Embryonic facial prominence (tissue), 1 donor: ENCODE data around the gene GALK2.
"Not testable (repeated sequence)": the region's sequence is repeated elsewhere in the genome, so short reads cannot be mapped to it uniquely, and the experiment has no call there.

ENCODE experiments used
- DNase-seq: peaks from one replicate; pipeline ENCODE4 v3.0.0-alpha.2; 2016; ENCODE audit errors: extremely low spot score

GALK2 gene

GRCh38 chr15:49339656-49340055 is 169.6 kb downstream of the GALK2 start:
- DNase-seq: no peak

- no peak for DNase-seq
Measured at GRCh38 chr15:49343546-49343945, 173.5 kb downstream of the GALK2 start.

- DNase-seq: not testable (repeated sequence)
Measured at GRCh38 chr15:49354439-49354838, 184.4 kb downstream of the GALK2 start.

GRCh38 chr15:49361370-49361769 is 191.3 kb downstream of the GALK2 start:
- DNase-seq: no peak

GRCh38 chr15:49366496-49366895 is 196.4 kb downstream of the GALK2 start:
- no peak for DNase-seq

- no peak for DNase-seq
Measured at GRCh38 chr15:49370782-49371181, 200.7 kb downstream of the GALK2 start.

GRCh38 chr15:49372366-49372765 is 202.3 kb downstream of the GALK2 start:
- no peak for DNase-seq

- DNase-seq: no peak
Measured at GRCh38 chr15:49379996-49380395, 209.9 kb downstream of the GALK2 start.

GRCh38 chr15:49380912-49381311 is 210.9 kb downstream of the GALK2 start:
- DNase-seq: no peak
